Thymus (tissue), 11 donors: Measurements from ENCODE around the gene FOXN3. TPM values are rescaled to one million over a fixed set of nuclear protein-coding genes. Genes with fewer than 3 reads are reported as not detected.

Experiments
- DNase-seq, 9 donors: peaks; one replicate each; pipeline ENCODE4 v3.0.0-alpha.2; 2013; ENCODE audit warnings: low spot score in 9 of 9, low read depth in 6 of 9, missing footprints in 1 of 9
- H3K27ac ChIP-seq, 2 donors: one replicate each; pipeline ENCODE4 v1.5.1; 2013; ENCODE audit warnings: control low read depth in 1 of 2, low read depth in 1 of 2, low read length in 1 of 2, mild to moderate bottlenecking in 1 of 2, moderate library complexity in 1 of 2
- H3K27me3 ChIP-seq, 2 donors: one replicate each; pipeline ENCODE4 v1.5.1; 2013; ENCODE audit warnings: low read length in 1 of 2; ENCODE audit not compliant: control insufficient read depth in 2 of 2, insufficient read depth in 1 of 2
- H3K36me3 ChIP-seq, 2 donors: one replicate each; pipeline ENCODE4 v1.5.1; 2013; ENCODE audit warnings: low read length in 1 of 2, mild to moderate bottlenecking in 1 of 2, moderate library complexity in 1 of 2; ENCODE audit not compliant: control insufficient read depth in 2 of 2, insufficient read depth in 2 of 2
- H3K4me1 ChIP-seq, 2 donors: one replicate each; pipeline ENCODE4 v1.5.1; 2013; ENCODE audit warnings: low read length in 2 of 2; ENCODE audit not compliant: control insufficient read depth in 2 of 2, insufficient read depth in 2 of 2
- H3K4me3 ChIP-seq, 2 donors: one replicate each; pipeline ENCODE4 v1.5.1; 2013; ENCODE audit warnings: low read length in 2 of 2, control low read depth in 1 of 2, mild to moderate bottlenecking in 1 of 2
- H3K9me3 ChIP-seq, 2 donors: one replicate each; pipeline ENCODE4 v1.5.1; 2013; ENCODE audit warnings: low read length in 1 of 2, mild to moderate bottlenecking in 1 of 2; ENCODE audit not compliant: control insufficient read depth in 2 of 2, insufficient read depth in 1 of 2
- WGBS: extraction: QIAGEN DNeasy Blood & Tissue Kit; methylation state at CpG from one replicate; pipeline ENCODE4 v1.1.7; 2013; 5-methylcytosine and 5-hydroxymethylcytosine counted together
- polyA plus RNA-seq: library from polyadenylated mRNA; stranded (reverse); fragments of 200-250 nt; gene quantifications from one replicate; pipeline ENCODE4 v1.2.3, GENCODE V29; 2013
- total RNA-seq: library from RNA; stranded (reverse); fragments of 120-200 nt; gene quantifications from one replicate; pipeline ENCODE4 v1.2.4, GENCODE V29; 2013
- donor health status: healthy.

The FOXN3 gene
- total and polyA plus RNA-seq, 2 donors, result 21.9 to 32.5 TPM

DNA sequence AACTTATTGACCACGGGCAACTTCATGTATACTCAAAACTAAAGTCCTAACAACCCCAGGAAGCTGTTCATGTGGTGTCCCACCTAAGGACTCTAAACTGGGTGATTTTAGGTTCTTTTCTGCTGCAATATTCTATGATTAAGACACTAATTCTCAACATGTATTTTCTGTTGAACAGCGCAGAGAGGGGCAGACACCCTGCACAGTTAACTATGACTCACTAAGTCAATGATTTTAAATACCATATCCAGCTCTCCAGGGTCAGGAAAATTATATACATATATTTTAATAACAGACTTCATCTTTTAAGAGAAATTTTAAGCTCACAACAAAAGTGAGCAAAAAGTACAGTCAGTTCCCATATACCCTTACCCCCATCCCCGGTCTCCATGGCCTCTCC, 85.0 kb downstream of the FOXN3 start:
- Histone ChIP-seq H3K4me3 (no peak overlapping the region), H3K36me3 (no peaks in the 10 kb centered on the region), H3K27ac (no peak overlapping the region), H3K27me3 (no peaks in the 10 kb centered on the region), H3K9me3 (no peaks in the 10 kb centered on the region), H3K4me1 (peaks cover 0 to 15% of the 10 kb centered on the region in 2 donors)
- no peak for DNase-seq
- WGBS, result 99% methylated on average over 3 of the region's 3 CpGs

DNA sequence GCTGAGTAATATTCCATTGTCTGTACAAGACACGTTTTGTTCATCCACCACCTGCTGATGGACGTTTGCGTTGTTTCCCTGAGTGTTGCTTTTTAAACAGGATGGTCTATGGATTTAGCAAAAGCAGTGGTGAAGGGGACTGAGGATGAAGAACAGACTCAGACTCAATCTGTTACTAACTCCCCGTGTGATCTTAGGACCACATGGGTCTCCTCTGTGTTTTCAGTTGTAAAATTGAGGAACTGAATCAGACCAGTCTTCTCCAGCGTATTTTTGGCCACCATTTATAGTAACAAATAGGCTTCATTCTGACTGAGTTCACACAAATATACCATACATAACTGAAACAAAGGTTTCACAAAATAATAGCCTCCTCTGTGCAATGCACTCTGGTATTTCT, 85.6 kb downstream of the FOXN3 start:
- H3K27ac ChIP-seq, result no peak overlapping the region
- peaks cover 0 to 14% of the 10 kb centered on the region in 2 donors for H3K4me1 ChIP-seq
- H3K4me3 ChIP-seq, result no peak overlapping the region
- WGBS, result 89% methylated on average over 5 of the region's 5 CpGs
- DNase-seq, result no peak
- no peaks in the 10 kb centered on the region for H3K36me3 ChIP-seq
- H3K27me3 ChIP-seq, result no peaks in the 10 kb centered on the region
- H3K9me3 ChIP-seq, result no peaks in the 10 kb centered on the region

DNA sequence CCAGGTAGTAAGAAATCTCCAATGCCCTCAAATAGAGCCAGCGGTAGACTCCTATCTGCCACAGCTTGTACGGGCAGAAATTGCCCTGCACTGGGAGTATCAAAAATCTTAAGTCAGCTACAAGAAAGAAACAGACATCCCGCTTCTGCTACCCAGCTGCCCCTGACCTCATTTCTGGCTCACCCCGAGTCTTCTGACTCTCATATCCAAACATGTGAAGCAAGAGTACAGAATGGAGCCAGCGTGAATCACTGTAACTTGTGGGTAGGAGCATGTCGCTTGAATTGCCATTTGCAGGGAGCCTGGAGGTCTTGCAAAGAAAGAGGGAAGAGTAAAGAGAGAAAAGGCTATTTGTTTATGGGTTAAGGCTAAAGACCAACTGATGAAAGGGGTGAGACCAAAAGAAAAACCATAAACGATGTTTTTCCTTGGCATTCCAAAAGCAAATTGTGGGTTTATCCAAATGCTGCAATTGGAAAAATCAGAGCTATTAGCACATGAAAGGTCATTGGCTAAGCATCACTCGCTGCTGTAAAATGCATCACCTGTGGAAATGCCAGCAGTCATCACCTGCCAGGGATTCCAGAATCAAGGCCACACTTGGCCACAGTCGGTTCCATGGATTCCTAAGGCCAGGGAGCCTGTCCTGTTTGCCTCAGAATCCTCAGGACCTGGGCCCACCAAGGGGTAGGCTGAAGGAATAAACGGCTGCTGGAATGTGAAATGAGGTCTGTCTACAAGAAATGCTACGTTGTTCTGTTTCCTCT, 86.6 kb downstream of the FOXN3 start:
- no peak for DNase-seq
- H3K27ac ChIP-seq, result peak overlapping the region in 1 of 2 donors; percentile 25

DNA sequence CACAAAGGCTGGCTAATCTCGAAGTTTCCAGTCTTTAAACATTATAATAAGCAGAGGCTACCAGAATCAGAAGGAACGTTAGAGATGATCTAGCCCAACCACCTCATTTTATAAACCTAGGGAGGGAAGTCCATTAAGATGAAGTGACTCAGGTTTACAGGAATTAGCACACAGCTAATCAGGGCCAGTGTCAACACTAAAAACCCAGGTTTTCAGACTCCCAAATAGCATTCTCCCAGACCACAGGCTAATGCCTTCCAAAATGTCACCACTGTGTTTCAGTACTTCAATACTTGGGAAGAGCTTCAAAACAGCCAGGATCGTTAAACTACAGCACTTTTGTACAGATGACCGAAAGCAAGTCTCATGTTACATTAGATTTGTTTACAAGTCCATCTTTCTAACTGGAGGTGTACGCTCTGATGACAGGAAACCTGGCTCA, 89.2 kb downstream of the FOXN3 start:
- H3K27me3 ChIP-seq, result no peaks in the 10 kb centered on the region

More for the DNA sequence above, 86.6 kb downstream of the FOXN3 start:
- Histone ChIP-seq H3K4me1 (peaks cover 0 to 15% of the 10 kb centered on the region in 2 donors), H3K9me3 (no peaks in the 10 kb centered on the region), H3K36me3 (peaks cover 0 to 4% of the 10 kb centered on the region in 2 donors), H3K27me3 (no peaks in the 10 kb centered on the region), H3K4me3 (no peak overlapping the region)
- WGBS, result 95% methylated on average over 11 of the region's 11 CpGs

DNA sequence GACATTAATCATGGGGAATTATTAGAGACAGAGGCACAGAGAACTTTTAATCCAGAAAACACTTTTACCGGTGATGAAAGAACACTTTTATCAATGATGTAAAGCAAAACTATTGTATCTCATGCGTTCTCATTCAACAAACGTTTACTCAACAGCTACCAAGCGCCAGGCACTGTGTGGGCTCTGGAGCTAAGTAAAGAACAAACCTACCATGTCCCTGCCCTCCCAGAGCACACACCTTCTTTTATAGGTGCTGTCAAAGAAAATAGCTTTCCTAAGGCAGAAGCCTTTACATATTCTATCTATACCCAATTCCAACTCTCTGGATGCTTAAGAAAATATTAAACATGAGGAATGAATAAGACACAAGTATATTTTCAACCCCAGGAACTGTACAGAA, 91.1 kb downstream of the FOXN3 start:
- Histone ChIP-seq H3K4me1 (peaks cover 13 to 31% of the 10 kb centered on the region in 2 donors), H3K27ac (no peak overlapping the region), H3K36me3 (peaks cover 0 to 4% of the 10 kb centered on the region in 2 donors), H3K4me3 (no peak overlapping the region), H3K9me3 (no peaks in the 10 kb centered on the region), H3K27me3 (no peaks in the 10 kb centered on the region)
- WGBS, result 97% methylated on average over 4 of the region's 4 CpGs
- no peak for DNase-seq

More for the DNA sequence above, 89.2 kb downstream of the FOXN3 start:
- WGBS, result 78% methylated on average over 5 of the region's 5 CpGs
- no peak for DNase-seq
- Histone ChIP-seq H3K27ac (no peak overlapping the region), H3K4me3 (no peak overlapping the region), H3K4me1 (peaks cover 13 to 31% of the 10 kb centered on the region in 2 donors), H3K36me3 (peaks cover 0 to 4% of the 10 kb centered on the region in 2 donors), H3K9me3 (no peaks in the 10 kb centered on the region)

DNA sequence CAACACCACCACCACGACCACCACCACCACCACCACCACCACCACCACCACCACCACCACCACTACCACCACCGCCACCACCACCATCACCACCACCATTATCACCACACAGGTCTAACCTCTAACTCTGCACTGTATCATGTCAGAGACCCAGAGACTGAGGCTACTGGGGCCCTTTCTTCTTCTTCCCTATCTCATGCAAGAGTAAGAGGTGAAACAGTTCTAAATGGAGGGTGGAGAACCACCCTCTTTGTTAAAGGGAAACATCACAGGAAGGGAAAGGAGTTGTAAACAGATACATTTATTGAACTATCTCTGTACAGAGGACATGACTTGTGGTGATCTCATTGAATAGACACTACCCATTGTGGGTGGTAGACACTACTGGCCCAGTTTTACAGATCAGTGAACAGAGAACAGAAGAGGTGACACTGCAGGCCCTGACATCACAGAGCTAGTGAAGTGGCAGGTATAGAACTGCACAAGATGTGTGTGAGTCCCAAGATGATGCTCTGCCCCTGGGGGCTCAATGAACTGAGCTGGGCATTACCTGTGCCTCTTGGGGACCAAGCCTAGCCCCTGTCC, 91.6 kb downstream of the FOXN3 start:
- Histone ChIP-seq H3K9me3 (no peaks in the 10 kb centered on the region), H3K27ac (no peak overlapping the region), H3K36me3 (peaks cover 0 to 4% of the 10 kb centered on the region in 2 donors), H3K4me1 (peaks cover 13 to 28% of the 10 kb centered on the region in 2 donors), H3K27me3 (no peaks in the 10 kb centered on the region), H3K4me3 (no peak overlapping the region)
- 96% methylated on average over 2 of the region's 2 CpGs for WGBS
- DNase-seq, result no peak

DNA sequence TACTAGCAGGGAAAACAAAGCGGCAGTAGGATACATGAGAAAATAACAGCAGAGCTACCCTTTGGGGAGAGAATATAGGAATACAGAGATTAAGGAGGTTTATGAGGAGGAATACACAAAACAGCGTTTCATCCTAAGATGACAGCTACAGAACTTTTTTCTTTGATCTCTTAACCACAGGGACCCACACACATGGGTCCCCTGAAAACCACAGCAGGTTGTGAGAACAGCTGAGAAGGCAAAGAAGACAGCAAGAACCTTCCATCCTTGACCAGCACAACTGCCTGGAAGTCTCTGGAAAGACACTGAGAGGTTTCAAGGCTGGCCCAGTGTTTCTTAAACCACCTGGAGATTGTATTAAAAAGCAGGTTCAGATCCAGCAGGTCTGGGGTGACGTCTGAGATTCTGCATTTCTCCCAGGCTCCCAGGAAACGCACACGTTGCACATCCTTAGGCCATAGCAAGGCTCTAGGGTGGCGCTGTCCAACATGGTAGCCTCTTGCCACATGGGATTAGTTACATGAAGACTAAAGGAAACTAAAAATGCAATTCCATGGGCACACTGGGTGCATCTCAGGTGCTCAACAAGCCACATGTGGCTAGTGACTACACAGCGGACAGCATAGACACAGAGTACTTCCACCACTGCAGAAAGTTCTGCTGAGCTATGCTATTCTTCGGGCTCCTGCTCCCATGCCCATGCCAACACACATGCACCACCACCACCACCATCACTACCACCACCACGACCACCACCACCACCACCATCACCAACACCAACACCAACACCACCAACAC, 92.3 kb downstream of the FOXN3 start:
- peak in 5 of 9 donors; percentile 34 to 76 (median 45) for DNase-seq
- Histone ChIP-seq H3K27ac (no peak overlapping the region), H3K9me3 (no peaks in the 10 kb centered on the region), H3K27me3 (no peaks in the 10 kb centered on the region), H3K4me3 (no peak overlapping the region), H3K4me1 (peaks cover 13 to 21% of the 10 kb centered on the region in 2 donors), H3K36me3 (peaks cover 0 to 4% of the 10 kb centered on the region in 2 donors)
- WGBS, result 71% methylated on average over 9 of the region's 9 CpGs

DNA sequence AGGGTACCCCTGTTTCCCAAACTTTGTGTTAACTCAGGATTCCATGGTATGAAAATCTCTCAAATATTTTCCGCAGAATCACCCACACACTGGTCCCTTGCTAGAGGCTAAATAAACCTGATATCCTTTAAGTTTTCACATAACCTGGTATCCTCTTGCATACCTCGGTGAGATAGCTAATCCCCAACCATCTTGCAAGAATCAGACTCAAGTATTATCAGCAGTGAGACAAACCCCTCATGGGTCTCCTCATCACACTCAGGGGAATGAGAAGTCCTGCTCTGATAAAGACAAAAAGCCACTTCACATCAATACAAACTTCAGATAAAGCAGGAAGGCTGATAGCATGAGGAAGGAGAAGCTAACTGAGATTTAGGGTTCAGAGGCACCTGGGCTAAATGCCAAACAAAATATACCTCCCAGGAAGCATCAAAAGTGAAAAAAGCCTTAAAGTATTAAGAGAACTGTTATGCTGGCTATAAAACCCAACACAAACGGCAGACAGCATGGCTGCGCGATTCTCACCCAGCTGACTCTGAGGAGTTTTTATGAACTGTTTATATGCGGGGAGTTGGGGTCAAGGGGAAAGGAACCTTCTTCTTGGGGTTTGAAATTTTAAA, 96.5 kb downstream of the FOXN3 start:
- Histone ChIP-seq H3K4me1 (peaks cover 16 to 22% of the 10 kb centered on the region in 2 donors), H3K27ac (no peak overlapping the region), H3K4me3 (no peak overlapping the region), H3K36me3 (peaks cover under 1 to 19% of the 10 kb centered on the region in 2 donors), H3K27me3 (no peaks in the 10 kb centered on the region), H3K9me3 (peaks cover 0 to 6% of the 10 kb centered on the region in 2 donors)
- WGBS, result 78% methylated on average over 6 of the region's 6 CpGs
- no peak for DNase-seq
